PC-9 (cell line): ENCODE results near the gene CBX2. TPM values are rescaled to one million over a fixed set of nuclear protein-coding genes. Genes with fewer than 3 reads are reported as not detected.

Source experiments
- BruUV-seq: library from RNA; stranded (reverse); fragments of 400-500 nt; replicated peaks from 2 replicates; lab custom pipeline; 2021; lab: Mats Ljungman, UMichigan
- CTCF ChIA-PET: fragments of 300-600 bp; sonication (Branson Sonifier 250); formaldehyde crosslinking; loops from one replicate; lab custom pipeline; 2022; ENCODE audit warnings: antibody characterized with exemption; lab: Charles Lee
- POLR2A ChIA-PET: fragments of 300-600 bp; sonication (Branson Sonifier 250); formaldehyde crosslinking; loops from one replicate; lab custom pipeline; 2022; ENCODE audit warnings: antibody characterized with exemption; ENCODE audit not compliant: unreplicated experiment; lab: Charles Lee
- DNase-seq, 2 experiments: peaks; one replicate each; pipeline versions ENCODE4 v3.0.0 to v3.0.0-alpha.2; 2015 to 2022; ENCODE audit warnings: mixed read lengths in 1 of 2
- H2AFZ ChIP-seq: fragments of 200-600 bp; sonication (generic); 2 replicates; pipeline ENCODE4 v1.8.1; 2017; ENCODE audit warnings: antibody characterized with exemption
- H3F3A ChIP-seq: fragments of 200-600 bp; sonication (generic); 2 replicates; pipeline ENCODE4 v1.8.1; 2017; ENCODE audit warnings: antibody characterized with exemption, mild to moderate bottlenecking, low read depth; ENCODE audit not compliant: insufficient read depth
- H3K27ac ChIP-seq: fragments of 200-600 bp; sonication (generic); 2 replicates; pipeline ENCODE4 v1.6.1; 2016; ENCODE audit warnings: mixed run types
- H3K27me3 ChIP-seq: fragments of 200-600 bp; sonication (generic); 2 replicates; pipeline ENCODE4 v1.6.1; 2016; ENCODE audit warnings: low read depth, mixed run types; ENCODE audit not compliant: insufficient read depth
- H3K36me3 ChIP-seq: fragments of 200-600 bp; sonication (generic); 2 replicates; pipeline ENCODE4 v1.6.1; 2016; ENCODE audit warnings: low read depth, mixed run types
- H3K4me1 ChIP-seq: fragments of 200-600 bp; sonication (generic); replicated peaks from 2 replicates; pipeline ENCODE4 v1.6.1; 2016; ENCODE audit warnings: mixed run types; ENCODE audit not compliant: insufficient read depth
- H3K4me2 ChIP-seq: fragments of 200-600 bp; sonication (generic); 2 replicates; pipeline ENCODE4 v1.6.1; 2017; ENCODE audit warnings: mixed run types
- H3K4me3 ChIP-seq: fragments of 200-600 bp; sonication (generic); 2 replicates; pipeline ENCODE4 v1.6.1; 2016; ENCODE audit warnings: mixed run types
- H3K79me2 ChIP-seq: fragments of 200-600 bp; sonication (generic); 2 replicates; pipeline ENCODE4 v1.6.1; 2017; ENCODE audit warnings: low read depth, mixed run types
- H3K9me2 ChIP-seq: fragments of 200-600 bp; sonication (generic); 2 replicates; pipeline ENCODE4 v1.8.1; 2017; ENCODE audit warnings: mild to moderate bottlenecking; ENCODE audit not compliant: insufficient read depth
- H3K9me3 ChIP-seq: fragments of 200-600 bp; sonication (generic); 2 replicates; pipeline ENCODE4 v1.8.1; 2016; ENCODE audit warnings: low read depth; ENCODE audit not compliant: insufficient read depth
- H4K20me1 ChIP-seq: fragments of 200-600 bp; sonication (generic); 2 replicates; pipeline ENCODE4 v1.8.1; 2017; ENCODE audit not compliant: insufficient read depth
- CTCF ChIP-seq: fragments of 200-600 bp; sonication (generic); conservative IDR thresholded peaks from 2 replicates; pipeline ENCODE4 v1.6.1; 2017; ENCODE audit warnings: mixed run types, antibody characterized with exemption, mild to moderate bottlenecking, moderate library complexity
- EZH2 ChIP-seq: fragments of 200-600 bp; sonication (generic); IDR thresholded peaks from 2 replicates; pipeline ENCODE4 v1.8.0; 2017; ENCODE audit warnings: antibody characterized with exemption, low read depth
- intact Hi-C: fragments of 100-400 bp; cut with micrococcal nuclease; formaldehyde crosslinking; loops from one replicate; pipeline ENCODE4 v1.10.0; 2022; ENCODE audit not compliant: unreplicated experiment
- total RNA-seq: library from RNA; stranded (reverse); gene quantifications from 2 replicates; pipeline ENCODE4 v1.2.3, GENCODE V29; 2021

The CBX2 gene
- total RNA-seq, 1 experiment from 2014 or later, result 32.6 TPM

- H3F3A ChIP-seq, result peaks cover 7% of the 10 kb centered on the region; the same call in 1 of the 2 replicates
- peaks cover 19% of the 10 kb centered on the region for H3K4me1 ChIP-seq
- H3K4me2 ChIP-seq, result no peak overlapping the region
- TF ChIP-seq EZH2, result no peak
- H2AFZ ChIP-seq, result no peak overlapping the region
- BruUV-seq, result no TSS peak
- peaks cover 16% of the 10 kb centered on the region; the same call in 1 of the 2 replicates for H3K79me2 ChIP-seq
- ChIA-PET POLR2A (interaction anchor here (0.8 kb wide), 1 partner anchor 644 kb away, joined by 5 read pairs; no protein-coding TSS in a partner anchor), CTCF (no interaction called here)
- no peaks in the 10 kb centered on the region for H3K9me3 ChIP-seq
- H3K27ac ChIP-seq, result no peak overlapping the region
- H3K4me3 ChIP-seq, result no peak overlapping the region
- no peaks in the 10 kb centered on the region for H3K36me3 ChIP-seq
- no peaks in the 10 kb centered on the region for H3K9me2 ChIP-seq
- DNase-seq, result no peak
- H4K20me1 ChIP-seq, result no peaks in the 10 kb centered on the region
- no peaks in the 10 kb centered on the region for H3K27me3 ChIP-seq
- intact Hi-C loops, result no loop called here
Measured at GRCh38 chr17:79781012-79781650, 3.2 kb downstream of the CBX2 start.

- ChIA-PET CTCF (no interaction called here), POLR2A (interaction anchor here (0.8 kb wide), 1 partner anchor 643 kb away, joined by 5 read pairs; no protein-coding TSS in a partner anchor)
- Histone ChIP-seq H3K4me3 (no peak overlapping the region), H3K27me3 (no peaks in the 10 kb centered on the region), H3K79me2 (peaks cover 16% of the 10 kb centered on the region; the same call in 1 of the 2 replicates), H3K9me3 (no peaks in the 10 kb centered on the region), H3F3A (peaks cover 2% of the 10 kb centered on the region; the same call in 1 of the 2 replicates), H3K36me3 (no peaks in the 10 kb centered on the region), H3K4me1 (peaks cover 13% of the 10 kb centered on the region), H3K9me2 (no peaks in the 10 kb centered on the region), H2AFZ (no peak overlapping the region), H3K27ac (no peak overlapping the region), H4K20me1 (no peaks in the 10 kb centered on the region), H3K4me2 (no peak overlapping the region)
- no peak for TF ChIP-seq EZH2
- TF ChIP-seq CTCF, result no peak
- intact Hi-C loops, result no loop called here
- BruUV-seq, result no TSS peak
- no peak for DNase-seq
Measured at GRCh38 chr17:79781736-79782575, 4.0 kb downstream of the CBX2 start.

- Histone ChIP-seq H4K20me1 (no peaks in the 10 kb centered on the region), H3K27me3 (no peaks in the 10 kb centered on the region), H3K27ac (no peak overlapping the region), H3K9me2 (no peaks in the 10 kb centered on the region), H3K4me3 (no peak overlapping the region), H2AFZ (no peak overlapping the region), H3K36me3 (no peaks in the 10 kb centered on the region), H3F3A (peaks cover 7% of the 10 kb centered on the region; the same call in 1 of the 2 replicates), H3K79me2 (peaks cover 12% of the 10 kb centered on the region; the same call in 1 of the 2 replicates), H3K4me2 (no peak overlapping the region), H3K9me3 (no peaks in the 10 kb centered on the region), H3K4me1 (peaks cover 7% of the 10 kb centered on the region; the same call in 1 of the 2 replicates)
- ChIA-PET POLR2A (no interaction called here), CTCF (no interaction called here)
- TF ChIP-seq EZH2 (no peak), CTCF (no peak)
- no TSS peak for BruUV-seq
- DNase-seq, result no peak
- intact Hi-C loops, result no loop called here
Measured at GRCh38 chr17:79783891-79784290, 5.9 kb downstream of the CBX2 start.
